SK-N-MC (cell line): Measurements from ENCODE around the gene ZZZ3.
"Not testable (repeated sequence)": the region's sequence is repeated elsewhere in the genome, so short reads cannot be mapped to it uniquely, and the experiment has no call there.

Experiments
- DNase-seq: peaks from one replicate; pipeline ENCODE4 v3.0.0-alpha.2; 2011; ENCODE audit warnings: low read depth, low spot score
- H3K27ac ChIP-seq: fragments of 200-600 bp; sonication (generic); 2 replicates; pipeline ENCODE4 v1.5.1; 2016; ENCODE audit warnings: mixed run types
- H3K36me3 ChIP-seq: fragments of 200-600 bp; sonication (generic); 2 replicates; pipeline ENCODE4 v1.6.1; 2017; ENCODE audit warnings: antibody characterized with exemption, low read length, mixed read lengths; ENCODE audit not compliant: insufficient read depth
- H3K4me3 ChIP-seq: fragments of 200-600 bp; sonication (generic); 2 replicates; pipeline ENCODE4 v1.5.1; 2016
- H3K9ac ChIP-seq: fragments of 200-600 bp; sonication (generic); 2 replicates; pipeline ENCODE4 v1.8.0; 2017; ENCODE audit warnings: mixed run types, mixed read lengths; ENCODE audit not compliant: insufficient read length
- H3K9me3 ChIP-seq: fragments of 200-600 bp; sonication (generic); 2 replicates; pipeline ENCODE4 v1.6.1; 2017; ENCODE audit warnings: low read depth, mild to moderate bottlenecking, antibody characterized with exemption, low read length, moderate library complexity, mixed read lengths
- EZH2 ChIP-seq: fragments of 200-600 bp; sonication (generic); IDR thresholded peaks from one replicate; pipeline ENCODE4 v1.6.1; 2017; ENCODE audit warnings: antibody characterized with exemption
- FOXP2 ChIP-seq: optimal IDR thresholded peaks from 2 replicates; pipeline ENCODE3; 2011; ENCODE audit warnings: mild to moderate bottlenecking, moderate library complexity; ENCODE audit not compliant: insufficient read depth; ENCODE audit errors: extremely low read length, control extremely low read depth
- POLR2AphosphoS5 ChIP-seq: IDR thresholded peaks from 2 replicates; pipeline ENCODE4 v1.6.1; 2012; ENCODE audit warnings: mild to moderate bottlenecking, low read depth, low read length, borderline replicate concordance

Gene ZZZ3

GRCh38 chr1:77697441-77697840 is 15.0 kb upstream of the ZZZ3 start:
- peak; percentile 67 for DNase-seq
- TF ChIP-seq POLR2AphosphoS5 (peak; percentile 15; the same call in 1 of the 2 replicates), FOXP2 (no peak)
- no peaks in the 10 kb centered on the region for H3K9me3 ChIP-seq
- H3K4me3 ChIP-seq = peak overlapping the region; percentile 51; the same call in 1 of the 2 replicates
- H3K9ac ChIP-seq = peak overlapping the region; percentile 29
- peak overlapping the region; percentile 90 for H3K27ac ChIP-seq
- peaks cover 9% of the 10 kb centered on the region for H3K36me3 ChIP-seq

- Histone ChIP-seq H3K4me3 (no peak overlapping the region), H3K9me3 (no peaks in the 10 kb centered on the region), H3K9ac (no peak overlapping the region), H3K27ac (no peak overlapping the region), H3K36me3 (peaks cover under 1% of the 10 kb centered on the region; the same call in 1 of the 2 replicates)
- DNase-seq = no peak
- no peak for TF ChIP-seq EZH2
- TF ChIP-seq FOXP2 = no peak
- TF ChIP-seq POLR2AphosphoS5 = no peak
Measured at GRCh38 chr1:77688939-77689338, 6.5 kb upstream of the ZZZ3 start.

GRCh38 chr1:77687519-77687906 is 5.1 kb upstream of the ZZZ3 start:
- TF ChIP-seq FOXP2 = no peak
- no peak for TF ChIP-seq POLR2AphosphoS5
- no peak for TF ChIP-seq EZH2
- Histone ChIP-seq H3K27ac (no peak overlapping the region), H3K9me3 (no peaks in the 10 kb centered on the region), H3K4me3 (no peak overlapping the region), H3K9ac (no peak overlapping the region), H3K36me3 (no peaks in the 10 kb centered on the region)
- DNase-seq = no peak

- H3K9me3 ChIP-seq = no peaks in the 10 kb centered on the region
- H3K27ac ChIP-seq = no peak overlapping the region
- no peak for TF ChIP-seq FOXP2
- no peak for TF ChIP-seq EZH2
- no peak for TF ChIP-seq POLR2AphosphoS5
- no peak overlapping the region for H3K9ac ChIP-seq
- DNase-seq = no peak
- H3K4me3 ChIP-seq = no peak overlapping the region
- no peaks in the 10 kb centered on the region for H3K36me3 ChIP-seq
Measured at GRCh38 chr1:77686796-77687518, 4.5 kb upstream of the ZZZ3 start.

- Histone ChIP-seq H3K9me3 (no peaks in the 10 kb centered on the region), H3K27ac (peak overlapping the region; percentile 99), H3K9ac (peak overlapping the region; percentile 99), H3K36me3 (no peaks in the 10 kb centered on the region), H3K4me3 (peak overlapping the region; percentile 90)
- no peak for TF ChIP-seq EZH2
- TF ChIP-seq POLR2AphosphoS5 = peak; percentile 56; the same call in 1 of the 2 replicates
- DNase-seq = no peak
Measured at GRCh38 chr1:77683160-77684148, 996 bp upstream of the ZZZ3 start.

- Histone ChIP-seq H3K9me3 (no peaks in the 10 kb centered on the region), H3K36me3 (peaks cover 9% of the 10 kb centered on the region), H3K4me3 (peak overlapping the region; percentile 90), H3K27ac (peak overlapping the region; percentile 74), H3K9ac (peak overlapping the region; percentile 99)
- TF ChIP-seq FOXP2 (no peak), EZH2 (no peak), POLR2AphosphoS5 (no peak)
- DNase-seq = no peak
Measured at GRCh38 chr1:77680173-77680572, 2.3 kb downstream of the ZZZ3 start.

- Histone ChIP-seq H3K4me3 (0 out of 2 replicates have a peak overlapping the region, but pooled peaks have one; percentile 15), H3K36me3 (peaks cover 12% of the 10 kb centered on the region), H3K27ac (peak overlapping the region; percentile 74), H3K9me3 (no peaks in the 10 kb centered on the region), H3K9ac (no peak overlapping the region)
- TF ChIP-seq POLR2AphosphoS5 (no peak), FOXP2 (no peak), EZH2 (no peak)
- DNase-seq = no peak
Measured at GRCh38 chr1:77678660-77679610, 3.5 kb downstream of the ZZZ3 start.

GRCh38 chr1:77674807-77675206 is 7.7 kb downstream of the ZZZ3 start:
- not testable (repeated sequence) for H3K9me3 ChIP-seq, H3K27ac ChIP-seq, DNase-seq, H3K9ac ChIP-seq, H3K4me3 ChIP-seq
- H3K36me3 ChIP-seq = peaks cover 12% of the 10 kb centered on the region
